Lung microvascular endothelial cell (primary cell): ENCODE measurements around the gene URB1. TPM values are rescaled to one million over a fixed set of nuclear protein-coding genes. Genes with fewer than 3 reads are reported as not detected.
"Not testable (repeated sequence)": the region's sequence is repeated elsewhere in the genome, so short reads cannot be mapped to it uniquely, and the experiment has no call there.

Experiments used
- DNase-seq, 2 donors: peaks; one replicate each; pipeline versions ENCODE4 v3.0.0 to v3.0.0-alpha.2; 2010; ENCODE audit warnings: low read depth in 2 of 2
- total RNA-seq: library from RNA; depleted of rRNA; stranded (reverse); fragments of >200 nt; gene quantifications from 2 replicates; pipeline ENCODE4 v1.2.1, GENCODE V29; 2014

Gene URB1, protein sequence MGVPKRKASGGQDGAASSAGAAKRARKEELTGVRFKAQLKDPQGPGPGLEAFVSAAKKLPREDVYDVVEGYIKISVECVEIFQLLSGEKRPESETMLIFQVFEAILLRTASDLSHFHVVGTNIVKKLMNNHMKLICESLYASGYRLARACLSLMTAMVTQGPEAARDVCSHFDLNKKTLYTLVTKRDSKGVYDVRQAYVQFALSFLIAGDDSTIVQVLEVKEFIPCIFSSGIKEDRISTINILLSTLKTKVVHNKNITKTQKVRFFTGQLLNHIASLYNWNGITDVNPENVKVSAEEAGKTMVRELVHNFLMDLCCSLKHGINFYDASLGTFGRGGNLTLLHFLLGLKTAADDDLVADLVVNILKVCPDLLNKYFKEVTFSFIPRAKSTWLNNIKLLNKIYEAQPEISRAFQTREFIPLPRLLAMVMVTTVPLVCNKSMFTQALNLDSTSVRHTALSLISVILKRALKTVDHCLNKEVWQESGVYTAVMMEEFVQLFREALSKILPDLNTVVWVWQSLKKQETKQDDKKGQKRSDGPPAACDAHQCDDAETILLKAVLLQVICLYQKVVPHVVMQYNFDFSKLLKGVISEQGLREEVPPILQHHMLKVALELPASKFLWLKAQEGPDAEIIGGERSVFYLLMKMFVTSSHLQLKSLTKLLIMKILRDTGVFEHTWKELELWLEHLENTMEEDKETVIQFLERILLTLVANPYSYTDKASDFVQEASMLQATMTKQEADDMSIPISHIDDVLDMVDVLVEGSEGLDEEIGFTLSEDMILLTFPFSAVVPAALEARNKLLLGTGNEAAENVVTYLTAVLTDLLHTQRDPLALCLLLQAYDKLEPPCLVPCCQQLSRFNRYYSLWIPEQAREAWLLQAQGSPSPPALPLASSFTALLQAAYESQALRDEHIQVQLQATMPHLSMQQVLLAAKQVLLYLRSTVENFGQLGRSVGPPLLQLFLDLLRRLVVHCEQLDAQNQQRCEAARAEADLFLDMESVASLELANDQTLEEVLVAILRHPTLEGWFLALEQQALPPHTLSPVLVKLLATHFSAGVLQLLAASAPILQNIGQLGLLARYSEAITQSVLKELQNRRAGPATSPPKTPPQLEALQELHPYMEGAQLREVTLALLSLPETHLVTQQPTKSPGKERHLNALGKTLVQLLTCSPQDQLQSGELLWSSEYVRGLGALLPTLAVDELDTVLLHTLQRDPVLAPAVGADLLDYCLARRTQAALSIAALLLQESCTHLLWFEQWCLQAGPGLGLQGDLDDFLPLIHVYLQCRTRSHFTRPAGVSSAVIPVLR (N-terminal part only)
- total RNA-seq, result 12.6 and 16.5 TPM in 2 replicates

GRCh38 chr21:32392880-32393676, at the start of gene URB1:
TSS of gene URB1 (minus strand) at chr21:32393012. CDS start at chr21:32392910, 102 bp downstream.
- peak; percentile 89 for DNase-seq

DNA sequence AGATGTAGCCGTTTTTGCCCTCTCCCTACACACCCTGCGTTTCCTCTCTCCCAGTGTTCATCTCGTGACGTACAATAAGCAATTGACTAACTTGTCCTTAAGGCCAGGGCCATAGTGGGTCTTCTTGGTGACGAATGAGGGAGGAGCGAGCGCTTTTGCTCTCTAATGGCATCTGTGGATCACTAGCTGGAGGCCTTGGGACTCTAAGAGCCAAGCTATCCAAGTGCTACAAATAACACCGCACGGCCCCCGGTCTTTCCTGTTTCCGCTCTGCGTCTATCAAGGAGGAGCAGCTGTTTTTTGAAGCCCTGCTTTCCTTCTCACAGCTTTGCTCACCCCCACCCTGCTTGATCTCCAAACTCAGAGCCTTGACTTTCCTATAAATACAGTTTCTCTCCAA, 44.9 kb upstream of the URB1 start:
- DNase-seq, result peak in 1 of 2 donors; percentile 84

DNA sequence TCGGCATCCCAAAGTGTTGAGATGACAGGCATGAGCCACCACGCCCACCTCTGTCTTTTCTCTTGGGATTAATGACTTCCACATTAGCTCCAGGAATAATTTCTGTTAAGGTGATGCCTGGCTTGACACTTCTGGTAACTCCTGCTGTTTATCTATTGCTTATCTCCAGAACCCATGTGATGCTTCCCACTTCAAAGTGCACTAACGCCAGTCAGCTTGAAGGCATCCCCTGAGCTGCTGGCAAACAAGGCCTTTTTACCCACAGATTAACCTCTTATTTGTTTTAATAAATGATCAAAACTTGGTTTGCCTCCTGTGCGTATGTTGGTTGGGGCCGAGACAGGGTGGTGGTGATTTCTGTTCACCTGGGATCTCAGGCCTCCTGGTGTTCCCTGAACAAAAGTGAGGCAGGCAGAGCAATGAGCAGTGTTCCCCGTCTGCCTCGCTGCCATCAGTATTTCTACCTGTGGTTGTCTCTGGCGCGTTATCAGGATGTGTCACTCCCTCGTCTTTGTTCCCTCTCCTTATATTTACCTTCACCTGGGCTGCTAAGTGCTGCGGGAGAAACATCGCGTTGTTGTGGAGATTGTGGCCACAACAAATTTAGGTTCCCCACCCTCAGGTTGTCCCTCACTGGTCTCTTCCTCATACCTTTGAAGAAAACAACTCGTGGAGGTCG, 40.3 kb upstream of the URB1 start:
- not testable (repeated sequence) for DNase-seq

- DNase-seq, result peak in 1 of 2 donors; percentile 53
Measured at GRCh38 chr21:32427958-32428623, 35.3 kb upstream of the URB1 start.

GRCh38 chr21:32426592-32427051, 33.8 kb upstream of the URB1 start:
- peak in 1 of 2 donors; percentile 36 for DNase-seq

GRCh38 chr21:32426066-32426465, 33.3 kb upstream of the URB1 start:
- no peak for DNase-seq

GRCh38 chr21:32425628-32426027, 32.8 kb upstream of the URB1 start:
- no peak for DNase-seq

DNA sequence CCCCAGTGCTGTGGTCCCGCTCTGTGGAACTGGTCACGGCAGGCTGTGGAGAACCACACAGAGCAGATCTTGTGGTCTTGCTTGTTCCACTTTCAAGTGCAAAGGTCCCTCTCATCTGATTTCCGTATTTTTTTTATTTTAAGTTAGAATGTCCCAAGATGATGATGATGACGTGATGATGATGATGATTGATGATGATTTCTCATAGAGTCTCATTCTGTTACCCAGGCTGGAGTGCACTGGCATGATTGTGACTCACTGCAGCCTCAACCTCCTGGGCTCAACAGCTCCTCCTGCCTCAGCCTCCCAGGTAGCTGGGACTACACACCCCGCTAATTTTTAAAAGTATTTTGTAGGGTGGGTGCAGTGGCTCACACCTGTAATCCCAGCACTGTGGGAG, 31.9 kb upstream of the URB1 start:
- peak in 1 of 2 donors; percentile 37 for DNase-seq

GRCh38 chr21:32424191-32424535, 31.4 kb upstream of the URB1 start:
- DNase-seq, result peak in 1 of 2 donors; percentile 36

GRCh38 chr21:32423320-32424190, 30.7 kb upstream of the URB1 start:
- no peak for DNase-seq

DNA sequence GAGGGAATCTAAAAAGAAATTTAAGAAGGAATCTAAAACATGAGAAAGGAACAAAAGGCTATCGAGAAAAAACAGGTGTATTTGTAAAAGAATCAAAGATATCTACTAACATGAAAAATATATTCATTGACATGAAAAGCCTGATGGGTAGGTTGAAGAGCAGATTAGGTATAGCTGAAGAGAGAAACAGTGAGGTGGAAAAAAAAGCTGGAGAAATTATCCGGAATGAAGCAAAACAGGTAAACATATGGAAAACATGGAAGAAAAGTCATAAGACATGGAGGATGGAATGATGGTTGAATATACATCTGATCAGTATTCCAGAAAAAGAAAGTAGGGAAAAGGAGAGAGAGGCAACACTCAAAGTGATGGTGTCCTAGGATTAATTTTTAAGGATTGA, 29.3 kb upstream of the URB1 start:
- no peak for DNase-seq

GRCh38 chr21:32418146-32418545, 25.3 kb upstream of the URB1 start:
- no peak for DNase-seq

- no peak for DNase-seq
Measured at GRCh38 chr21:32415451-32416398, 22.9 kb upstream of the URB1 start.

- DNase-seq, result peak; percentile 78 to 79
Measured at GRCh38 chr21:32414579-32415358, 22.0 kb upstream of the URB1 start.

GRCh38 chr21:32413697-32414578, 21.1 kb upstream of the URB1 start:
- DNase-seq, result peak; percentile 36 to 53
